EL (cell line): ENCODE data around the gene EMID1.
"Not testable (repeated sequence)": the region's sequence is repeated elsewhere in the genome, so short reads cannot be mapped to it uniquely, and the experiment has no call there.

Experiments
- DNase-seq: peaks from one replicate; pipeline ENCODE4 v3.0.0-alpha.2; 2016

Gene EMID1

DNA sequence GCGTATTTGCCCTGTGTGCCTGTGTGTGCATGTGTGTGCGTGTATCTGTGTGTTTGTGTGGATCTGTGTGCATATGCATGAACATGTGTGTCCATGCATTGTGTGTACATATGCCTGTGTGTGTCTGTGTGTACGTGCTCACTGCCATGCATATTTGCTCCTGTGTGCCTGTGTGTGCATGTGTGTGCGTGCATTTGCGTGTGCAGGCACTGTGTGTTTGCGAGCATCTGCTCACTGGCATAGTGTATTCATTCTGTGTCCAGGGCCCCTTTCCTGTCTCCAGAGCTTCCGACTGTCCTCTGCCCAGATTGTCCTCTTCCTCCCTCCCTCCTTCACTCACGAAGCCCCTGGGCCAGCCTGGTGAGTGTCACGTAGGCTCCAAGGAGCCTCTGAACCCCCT, 5.8 kb downstream of the EMID1 start:
- DNase-seq: no peak

- DNase-seq: no peak
These were observed 7.0 kb downstream of the EMID1 start for GRCh38 chr22:29212743-29213142.

DNA sequence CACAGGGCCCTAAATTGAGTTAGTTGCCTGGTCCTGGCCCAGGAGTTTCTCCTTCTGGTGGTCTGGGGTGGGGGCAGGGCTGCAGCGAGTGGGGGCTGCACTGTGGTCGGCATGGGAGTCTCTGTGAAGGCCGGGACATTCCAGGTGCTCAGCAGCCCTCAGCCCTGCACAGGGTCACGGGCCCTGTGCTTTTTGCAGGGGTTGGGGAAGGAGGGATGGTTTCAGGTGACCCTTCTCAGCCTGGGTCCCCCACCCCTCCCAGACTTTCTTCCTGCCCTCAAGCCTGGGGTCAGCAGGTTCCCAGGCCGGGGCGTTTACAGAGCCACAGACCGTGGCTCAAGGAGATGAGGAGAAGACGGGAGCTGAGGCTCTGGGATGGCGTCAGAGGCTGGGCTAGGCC, 7.8 kb downstream of the EMID1 start:
- no peak for DNase-seq

GRCh38 chr22:29214232-29214631, 8.5 kb downstream of the EMID1 start:
- DNase-seq: no peak

GRCh38 chr22:29215012-29215860, 9.5 kb downstream of the EMID1 start:
- DNase-seq: no peak

DNA sequence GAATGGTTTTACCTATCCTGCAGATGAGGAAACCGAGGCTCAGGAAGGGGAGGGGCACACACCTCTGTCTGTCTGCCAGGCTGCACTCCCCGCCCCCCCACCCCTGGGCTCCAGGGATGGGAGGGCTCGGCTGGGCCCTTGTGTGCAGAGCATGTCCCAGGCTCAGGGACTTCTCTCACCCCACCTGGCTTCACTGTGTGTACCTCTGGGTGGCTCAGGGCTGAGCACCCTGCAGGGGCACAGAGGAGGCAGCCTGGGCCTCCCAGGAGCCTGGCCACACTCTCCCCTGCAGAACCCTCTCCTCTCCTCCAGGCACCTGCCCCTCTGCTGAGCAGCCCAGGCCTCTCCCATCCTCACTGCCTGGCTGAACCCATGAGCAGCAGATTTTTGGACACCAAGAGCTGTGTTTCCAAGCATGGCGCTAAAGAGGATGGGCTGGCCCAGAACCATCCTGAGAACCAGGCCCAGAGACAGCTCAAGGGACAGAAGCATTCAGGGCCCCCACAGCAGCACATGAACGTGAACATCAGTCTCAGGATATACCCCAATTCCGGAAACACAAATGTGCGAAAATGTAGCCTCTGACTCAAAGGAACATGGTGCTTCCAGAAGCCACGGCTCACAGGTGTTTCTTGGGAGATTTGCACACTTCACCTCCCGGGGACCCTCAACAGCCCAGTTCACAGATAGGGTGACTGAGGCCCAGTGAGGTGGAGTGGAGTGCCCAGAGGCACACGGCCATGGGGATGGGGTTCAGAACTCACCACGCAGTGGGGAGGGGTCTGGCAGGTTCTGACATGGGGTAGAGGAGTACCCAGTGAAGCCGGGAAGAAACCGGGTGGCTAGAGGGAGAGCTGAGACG, 10.5 kb downstream of the EMID1 start:
- no peak for DNase-seq

DNA sequence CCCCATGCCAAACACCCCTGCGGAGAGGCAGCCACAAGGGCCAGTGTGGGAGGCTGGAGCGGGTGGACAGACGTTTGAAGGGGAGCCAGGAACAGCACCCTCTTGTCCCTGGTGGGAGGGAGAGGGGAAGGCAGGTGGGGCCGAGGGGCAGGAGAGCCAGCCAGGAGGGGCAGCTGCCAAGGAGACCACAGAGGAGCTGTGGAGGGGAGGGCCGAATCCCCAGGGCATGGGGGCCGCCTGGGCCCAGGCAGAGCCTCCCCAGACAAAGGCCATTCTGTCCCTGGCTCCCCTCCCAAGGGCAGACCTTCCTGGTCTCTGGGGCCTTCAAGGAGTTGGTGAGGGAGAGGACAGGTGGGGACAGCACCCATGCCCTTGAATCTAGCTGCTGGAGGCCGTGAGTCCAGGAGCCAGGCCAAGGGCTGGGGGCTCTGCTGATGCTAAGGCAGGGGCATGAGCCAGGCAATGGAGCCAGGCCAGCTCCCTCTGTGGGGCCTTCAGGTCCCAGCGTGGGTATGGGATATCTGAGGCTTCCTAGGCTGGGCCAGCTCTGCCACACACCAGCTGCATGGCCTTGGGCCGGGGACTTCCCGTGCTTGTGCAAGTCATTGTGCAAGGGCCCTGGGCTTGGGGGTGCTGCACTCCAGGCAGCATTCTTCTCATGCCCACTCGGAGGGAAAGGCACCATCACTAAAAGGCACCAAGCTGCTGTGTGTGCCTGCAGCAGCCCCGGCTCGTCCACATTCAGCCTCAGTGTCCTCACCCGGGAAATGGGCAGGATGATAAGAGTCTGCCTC, 11.4 kb downstream of the EMID1 start:
- peak; percentile 55 for DNase-seq

DNA sequence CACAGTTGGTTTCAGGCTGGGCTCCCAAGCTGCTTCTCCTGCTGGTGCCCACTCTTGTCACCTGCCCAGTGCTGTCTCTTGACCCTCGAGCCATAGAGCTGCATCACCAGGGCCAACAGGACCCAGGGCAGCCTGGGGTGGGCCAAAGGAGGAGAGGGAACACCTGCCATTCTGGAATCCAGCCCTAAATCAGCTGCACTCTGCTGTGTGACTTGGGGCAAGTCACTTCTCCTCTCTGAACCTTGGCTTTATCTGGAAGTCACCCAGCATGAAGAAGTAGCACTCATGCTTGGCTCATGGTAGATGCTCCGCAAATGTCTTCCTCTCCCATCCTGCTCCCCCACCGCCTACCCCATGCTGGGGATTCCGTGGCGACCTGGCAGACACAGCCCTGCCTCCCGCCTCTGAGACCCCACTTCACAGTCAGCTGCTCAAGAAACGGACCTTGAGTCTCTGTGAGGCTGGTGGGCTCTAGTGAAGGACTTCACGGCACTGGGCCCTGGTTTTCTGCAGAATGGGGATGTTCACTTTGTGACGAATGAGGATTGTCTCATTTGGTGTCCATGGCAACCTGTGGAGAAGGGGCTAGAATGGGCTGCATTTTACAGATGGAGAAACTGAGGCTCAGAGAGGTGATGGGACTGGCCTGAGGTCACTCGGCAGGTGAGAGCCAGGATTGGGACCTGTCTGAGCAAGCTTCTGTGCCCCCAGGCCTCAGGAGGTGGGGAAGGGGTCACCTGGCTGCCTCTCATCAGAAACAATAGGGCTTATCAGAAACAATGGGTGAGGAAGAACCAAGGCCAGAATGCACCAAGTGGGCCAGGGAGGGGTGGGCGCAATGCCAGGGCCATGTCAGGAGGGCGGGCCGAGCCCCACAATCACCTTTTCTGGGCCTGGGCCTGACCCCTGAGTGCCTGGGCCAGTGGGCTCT, 12.4 kb downstream of the EMID1 start:
- DNase-seq: no peak

DNA sequence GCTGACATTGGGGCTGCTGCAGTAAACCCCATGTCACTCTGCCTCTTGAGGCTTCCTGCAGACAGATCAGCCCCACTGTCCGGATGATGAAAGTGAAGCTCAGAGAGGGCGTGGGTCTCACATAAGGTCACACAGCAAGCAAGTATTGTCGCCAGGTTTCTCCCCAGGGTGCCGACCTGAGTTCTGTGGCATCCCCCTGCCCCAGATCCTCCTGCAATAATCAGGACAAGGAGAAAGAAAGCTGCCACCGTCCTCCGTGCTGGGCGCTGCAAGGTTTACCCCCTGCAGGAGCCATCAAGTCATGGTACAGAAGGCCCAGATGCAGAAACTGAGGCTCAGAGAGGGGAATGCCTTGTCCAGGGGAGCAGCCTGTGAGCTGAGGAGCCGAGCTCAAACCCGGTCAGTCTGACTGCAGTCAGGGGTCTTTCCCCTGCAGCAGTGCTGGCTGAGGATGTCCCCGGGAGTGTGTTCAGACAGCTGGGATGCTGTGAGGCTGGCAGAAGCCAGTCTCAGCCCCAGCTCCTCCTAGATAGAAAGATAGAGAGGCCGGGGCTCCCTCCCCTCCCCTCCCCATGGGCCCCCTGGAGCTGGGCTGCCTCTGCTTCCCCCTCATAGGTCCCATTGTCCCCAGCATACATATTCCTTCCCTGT, 13.2 kb downstream of the EMID1 start:
- no peak for DNase-seq

- DNase-seq: not testable (repeated sequence)
These were observed 13.7 kb downstream of the EMID1 start for GRCh38 chr22:29219409-29219782.

DNA sequence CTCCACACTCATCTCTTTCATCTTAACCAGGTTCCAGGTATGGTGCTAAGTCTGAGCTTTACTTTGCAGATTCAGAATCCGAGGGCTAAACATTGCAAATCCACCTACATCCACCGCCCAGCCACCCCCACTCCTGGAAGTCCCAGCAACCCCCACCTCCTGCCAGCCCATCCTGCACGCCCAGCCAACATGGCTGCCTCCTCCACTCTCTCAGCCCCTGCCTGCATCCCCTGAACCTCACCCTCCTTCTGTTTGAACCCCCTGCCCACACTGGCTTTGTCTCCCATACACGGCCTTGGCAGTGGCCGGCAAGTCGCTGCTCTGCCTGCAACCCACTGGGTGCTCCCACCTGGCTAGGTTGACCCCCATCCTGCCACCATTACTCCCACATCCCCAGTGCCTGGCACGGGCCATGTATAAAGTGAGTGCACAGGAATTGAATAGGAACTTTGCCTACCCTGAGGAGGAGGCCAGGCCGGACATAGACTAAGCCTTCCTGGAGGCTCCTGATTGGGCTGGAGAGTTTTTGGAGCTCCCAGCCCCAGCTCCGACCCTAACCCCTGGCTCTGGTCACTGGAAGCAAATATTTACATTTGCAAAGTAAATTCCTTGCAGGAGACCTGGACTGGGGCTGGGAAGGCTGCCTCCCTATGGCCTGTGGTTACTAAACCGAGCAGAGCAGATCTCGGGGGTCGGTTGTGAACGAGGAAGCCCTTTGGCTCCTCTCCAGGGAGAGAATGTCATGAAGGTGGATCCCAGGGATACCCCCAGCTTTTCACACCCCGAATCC, 14.4 kb downstream of the EMID1 start:
- DNase-seq: no peak

- DNase-seq: no peak
These were observed 18.6 kb downstream of the EMID1 start for GRCh38 chr22:29224121-29224858.

DNA sequence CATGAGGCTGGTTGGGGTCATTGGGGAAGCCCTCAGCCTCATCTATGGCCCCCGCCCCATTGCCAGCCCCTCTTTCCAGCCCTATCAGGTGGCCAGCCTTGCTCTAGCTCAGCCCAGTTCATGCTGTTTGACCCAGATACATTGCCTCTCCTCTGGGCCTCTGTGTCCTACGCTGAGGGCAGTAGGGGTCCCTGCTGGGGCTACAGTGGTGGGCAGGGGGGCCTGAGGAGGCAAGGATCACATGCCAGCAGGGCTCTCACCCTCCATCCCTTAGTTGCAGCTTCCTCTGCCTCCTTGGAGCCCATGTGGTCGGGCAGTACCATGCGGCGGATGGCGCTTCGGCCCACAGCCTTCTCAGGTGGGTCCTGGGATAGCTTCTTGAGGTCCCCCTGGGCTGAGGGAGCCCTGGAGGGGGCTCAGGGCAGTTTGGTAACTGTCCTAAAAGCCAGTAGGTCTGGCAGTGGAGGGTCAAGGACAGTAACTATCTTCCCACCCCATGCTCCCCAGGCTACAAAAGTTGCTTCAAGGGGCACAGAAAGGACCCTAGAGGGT, 19.2 kb downstream of the EMID1 start:
- no peak for DNase-seq

DNA sequence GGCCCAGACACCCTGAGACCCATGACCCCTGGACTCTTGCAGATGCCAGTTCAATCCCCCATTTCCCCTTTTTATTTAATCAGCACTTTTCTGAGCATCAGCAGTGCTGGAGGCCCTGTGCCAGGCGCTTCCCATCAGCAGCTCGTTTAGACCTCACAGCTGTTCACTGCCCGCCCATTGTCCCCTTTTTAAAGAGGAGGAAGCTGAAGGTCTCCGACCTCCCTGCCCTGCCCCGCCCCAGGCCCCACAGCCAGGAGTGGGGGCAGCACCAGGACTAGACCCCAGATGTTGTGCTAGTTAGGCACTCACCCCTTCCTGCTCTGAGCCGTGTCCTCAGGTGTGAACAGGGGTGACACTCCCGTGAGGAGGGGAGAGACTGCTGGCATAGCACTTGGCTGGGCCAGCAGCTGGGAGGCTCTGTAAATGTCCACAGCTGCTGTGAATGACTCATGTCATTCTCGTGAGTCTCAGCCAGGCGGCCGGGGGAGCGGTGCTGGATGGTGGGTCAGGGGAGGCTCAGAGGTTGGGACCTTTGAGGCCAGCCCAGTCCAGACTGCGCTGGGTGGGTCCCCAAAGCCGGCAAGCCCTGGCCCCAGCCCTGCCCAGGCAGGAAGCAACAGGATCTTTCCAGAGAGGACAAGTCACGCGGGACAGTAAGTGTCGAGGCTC, 19.9 kb downstream of the EMID1 start:
- peak; percentile 25 for DNase-seq

GRCh38 chr22:29226351-29226981, 20.8 kb downstream of the EMID1 start:
- DNase-seq: no peak

- DNase-seq: no peak
These were observed 25.5 kb downstream of the EMID1 start for GRCh38 chr22:29230972-29231875.
